Measurements from ENCODE around the gene CRK.

The CRK gene

DNA sequence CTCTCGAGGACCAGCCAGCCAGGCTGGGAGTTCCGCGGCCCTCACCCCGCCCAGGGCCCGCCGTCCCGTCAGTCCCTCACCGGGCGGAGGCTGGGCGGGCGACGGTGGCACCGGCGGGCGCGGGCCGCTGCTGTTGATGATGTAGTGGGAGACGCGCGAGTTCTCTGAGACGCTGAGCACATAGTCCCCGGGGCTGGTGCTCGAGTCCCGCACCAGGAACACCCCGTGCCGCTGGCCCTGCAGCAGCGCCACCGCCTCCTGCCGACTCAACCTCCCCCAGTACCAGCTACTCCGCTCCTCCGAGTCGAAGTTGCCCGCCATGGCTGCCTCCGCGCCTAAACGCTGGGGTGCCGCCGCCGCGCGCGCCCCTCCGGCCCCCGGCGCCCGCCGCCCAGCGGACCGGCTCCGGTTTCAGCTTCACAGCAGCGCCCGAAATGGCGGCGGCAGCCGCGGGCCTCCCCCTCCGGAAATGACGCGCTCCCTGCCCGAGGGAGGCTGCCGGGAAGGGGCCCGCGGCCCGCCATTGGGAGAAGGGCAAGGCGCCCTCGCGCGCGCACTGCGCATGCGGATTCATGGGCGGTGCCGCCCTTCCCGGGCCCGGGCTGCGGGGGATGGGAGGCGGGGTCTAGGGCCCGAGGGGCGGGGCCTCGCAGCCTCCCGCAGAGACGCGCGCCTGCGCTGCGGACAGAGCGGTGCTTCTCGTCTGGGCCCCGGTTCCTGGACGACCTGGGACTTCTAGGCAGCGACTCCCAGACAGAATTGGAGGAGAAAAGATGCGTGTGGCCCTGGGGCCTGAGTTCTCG lies at the start of gene CRK:
Gene CRK, minus strand, starts transcription at position 436 of the 803 bp plus-strand sequence. Its CDS starts 115 bp downstream, at position 321.
- DNase-seq: peak; percentile 99

DNA sequence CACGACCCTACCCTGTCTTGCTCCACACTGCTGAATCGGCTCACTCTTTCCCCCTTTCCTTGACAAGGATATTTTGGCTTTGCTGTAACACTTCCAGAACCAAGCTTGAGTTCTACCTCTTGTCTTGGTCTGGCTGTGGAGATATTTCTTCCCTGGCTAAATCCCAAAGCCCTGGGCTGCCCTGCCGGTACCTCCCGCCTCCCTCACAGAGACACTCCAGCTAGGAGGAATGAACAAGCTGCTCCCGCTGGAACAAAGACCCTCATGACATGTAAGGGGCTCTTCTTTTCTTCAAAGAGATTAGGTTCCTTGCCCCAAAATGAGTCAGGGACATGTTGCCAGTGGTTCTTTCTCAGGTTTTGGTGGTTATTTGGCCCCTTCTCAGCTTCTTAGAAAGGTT lies 49.6 kb upstream of the CRK start:
- DNase-seq: no peak

DNA sequence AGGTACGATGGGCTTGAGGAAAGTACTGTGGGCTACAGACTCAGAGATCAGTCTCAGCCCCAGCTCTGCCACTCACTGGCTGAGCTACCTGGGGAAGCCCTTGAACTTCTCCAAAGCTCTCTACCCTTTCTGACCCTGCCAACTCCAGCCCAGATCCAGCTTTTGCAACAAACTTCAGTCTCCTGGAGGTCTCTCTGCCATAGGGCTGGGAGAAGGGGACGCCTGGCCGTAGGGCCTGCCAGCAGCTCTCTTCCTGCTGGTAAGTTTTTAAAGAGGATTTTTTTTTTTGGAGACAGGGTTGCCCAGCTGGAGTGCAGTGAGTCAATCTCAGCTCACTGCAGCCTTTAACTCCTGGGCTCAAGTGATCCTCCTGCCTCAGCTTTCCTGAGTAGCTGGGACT lies 48.8 kb upstream of the CRK start:
- no peak for DNase-seq

DNA sequence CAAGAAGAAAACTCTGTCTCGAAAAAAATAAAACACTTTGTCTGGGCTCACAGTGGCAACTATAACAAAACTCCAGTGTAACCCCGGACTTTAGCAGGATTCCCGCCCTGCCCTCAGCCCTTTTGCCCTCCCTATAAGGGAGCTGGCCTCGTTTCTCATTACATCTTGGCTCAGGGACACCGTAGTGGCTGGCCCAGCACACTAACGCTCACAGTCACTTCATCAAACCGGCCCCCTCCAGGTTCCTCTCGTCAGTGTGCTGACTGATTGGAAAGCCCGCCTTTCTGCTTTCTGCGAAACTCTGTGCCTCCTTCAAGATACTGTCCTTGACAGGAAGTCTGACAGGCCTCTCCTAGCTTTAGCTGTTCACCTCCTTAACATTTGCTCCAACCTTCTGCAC lies 47.7 kb upstream of the CRK start:
- no peak for DNase-seq

DNA sequence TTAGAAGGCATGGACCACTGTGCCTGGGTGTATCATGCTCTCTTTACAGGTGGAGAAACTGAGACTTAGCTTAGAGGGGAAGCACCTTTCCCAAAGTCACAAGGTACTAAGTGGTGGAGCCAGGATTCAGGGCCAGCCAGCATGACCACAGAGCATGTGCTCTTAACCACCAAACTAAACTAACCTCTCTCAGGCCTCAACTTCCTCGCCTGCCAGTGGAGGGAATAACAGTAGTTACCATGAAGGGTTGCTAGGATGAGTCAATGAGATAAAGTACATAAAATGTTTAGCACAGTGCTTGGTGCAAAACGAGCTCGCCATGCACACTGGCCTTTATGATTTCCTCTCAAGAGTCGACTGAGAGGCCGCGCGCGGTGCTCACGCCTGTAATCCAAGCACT lies 42.8 kb upstream of the CRK start:
- DNase-seq: no peak

DNA sequence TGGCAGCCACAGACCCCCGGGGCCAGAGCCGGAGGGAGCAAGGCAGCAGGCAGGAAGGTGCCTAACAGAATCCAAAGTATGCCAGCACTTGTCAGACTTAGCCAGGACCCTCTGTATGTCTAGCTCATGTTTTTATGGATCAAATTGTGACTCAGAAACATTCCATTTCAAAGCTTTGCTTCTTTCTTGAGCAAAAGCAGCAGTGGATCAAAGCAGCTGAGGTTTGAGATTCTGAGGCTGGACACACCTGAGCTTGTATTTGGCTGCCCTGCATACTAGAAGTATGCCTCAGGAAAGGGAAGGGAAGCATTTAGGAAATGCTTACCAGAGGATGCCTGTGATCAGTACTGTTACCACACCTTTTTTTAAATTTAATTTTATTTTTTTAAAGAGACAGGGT lies 42.2 kb upstream of the CRK start:
- DNase-seq: no peak

DNA sequence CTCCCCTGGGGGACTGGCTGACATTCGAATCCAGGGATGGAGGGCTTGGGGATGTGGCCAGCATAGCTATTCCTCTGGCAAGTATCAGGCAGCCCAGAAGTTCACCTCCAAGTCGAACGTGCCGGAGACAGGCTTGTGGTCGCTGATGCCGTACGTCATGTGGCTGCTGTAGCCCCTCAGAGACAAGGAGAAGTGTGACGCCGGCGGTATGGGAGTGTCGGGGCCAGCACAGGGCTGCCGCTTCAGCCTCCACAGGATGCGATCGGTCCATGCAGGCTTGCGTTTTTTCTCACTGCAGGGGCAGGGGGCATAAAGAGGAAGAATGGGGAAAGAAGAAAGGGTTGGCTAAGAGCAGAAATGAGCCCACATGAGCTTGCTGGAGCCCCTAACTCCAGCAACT lies 41.8 kb upstream of the CRK start:
- DNase-seq: no peak

DNA sequence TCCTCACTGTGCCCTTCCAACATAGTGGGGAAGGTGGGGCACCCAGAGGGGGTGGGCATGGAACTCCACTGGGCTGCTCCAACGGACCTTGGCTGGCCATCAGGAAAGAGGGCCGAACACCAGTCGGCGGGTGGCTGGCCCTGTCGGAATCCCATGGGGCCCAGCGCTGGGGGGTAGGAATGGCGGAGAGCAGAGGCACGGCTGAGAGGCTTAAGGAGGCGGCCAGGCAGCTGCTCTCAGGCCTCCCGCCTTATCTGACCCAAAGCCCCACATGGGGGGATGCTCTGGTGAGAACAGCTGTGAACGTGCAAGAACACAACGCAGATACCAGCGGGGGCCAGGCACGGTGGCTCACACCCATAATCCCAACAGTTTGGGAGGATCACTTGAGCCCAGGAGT lies 40.8 kb upstream of the CRK start:
- no peak for DNase-seq

DNA sequence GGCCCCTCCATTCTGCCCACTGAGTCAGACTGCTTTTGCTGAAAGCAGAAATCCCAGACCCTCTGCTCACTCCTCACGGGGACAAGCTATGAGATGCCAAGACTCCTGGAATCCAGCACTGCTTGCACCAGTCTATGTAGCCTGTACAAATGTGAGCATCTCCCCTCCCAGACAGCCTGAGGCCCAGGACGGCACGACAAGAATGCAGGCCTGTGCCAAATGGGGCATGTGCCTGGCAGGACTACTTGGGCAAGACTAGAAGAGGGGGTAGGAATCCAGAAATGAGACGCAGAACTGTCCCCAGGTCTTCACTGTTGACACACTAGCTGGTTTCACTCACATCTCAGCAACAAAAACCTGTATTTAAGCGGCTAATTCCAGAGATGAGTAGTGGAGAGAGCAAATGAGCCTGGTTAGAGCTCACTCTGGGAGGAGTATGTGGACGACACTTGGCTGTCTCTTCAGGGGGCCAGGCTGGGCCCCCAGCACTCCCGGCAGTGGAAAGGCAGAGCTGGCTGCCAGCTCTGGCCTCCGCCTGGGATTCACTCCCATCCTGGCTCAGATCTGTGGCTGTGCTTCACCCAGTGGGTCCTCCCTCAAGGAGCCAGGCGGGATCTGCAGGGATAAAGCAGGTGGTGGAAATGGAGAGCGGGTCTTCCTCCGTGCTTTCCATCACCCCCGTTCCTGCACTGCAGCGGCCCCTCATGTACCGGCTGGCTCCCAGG lies 39.4 kb upstream of the CRK start:
- DNase-seq: no peak

DNA sequence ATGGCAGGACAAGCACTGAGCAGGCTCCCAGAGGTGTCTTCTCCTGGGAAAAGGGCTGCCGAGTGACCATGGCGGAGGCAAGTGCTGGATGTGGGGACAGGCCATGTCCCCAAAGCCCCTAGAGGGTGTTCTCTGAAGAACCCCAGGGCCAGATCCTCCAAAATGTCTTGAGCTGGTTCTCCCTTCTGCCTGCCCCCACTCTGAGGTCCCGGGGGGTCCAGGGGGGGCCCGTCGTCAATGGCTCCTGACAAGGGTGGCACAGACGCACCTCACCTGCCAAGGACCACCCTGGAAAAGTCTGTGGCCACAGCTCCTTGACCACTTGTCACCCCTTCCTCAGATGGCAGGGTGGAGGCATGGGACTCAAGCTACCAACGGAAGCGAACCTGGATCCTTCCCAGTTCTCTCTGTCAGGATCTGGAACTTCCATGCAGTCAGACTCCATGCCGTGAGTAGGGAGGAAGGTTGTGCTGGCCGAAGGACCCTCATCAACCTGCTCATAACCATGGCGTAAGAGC lies 38.8 kb upstream of the CRK start:
- no peak for DNase-seq

DNA sequence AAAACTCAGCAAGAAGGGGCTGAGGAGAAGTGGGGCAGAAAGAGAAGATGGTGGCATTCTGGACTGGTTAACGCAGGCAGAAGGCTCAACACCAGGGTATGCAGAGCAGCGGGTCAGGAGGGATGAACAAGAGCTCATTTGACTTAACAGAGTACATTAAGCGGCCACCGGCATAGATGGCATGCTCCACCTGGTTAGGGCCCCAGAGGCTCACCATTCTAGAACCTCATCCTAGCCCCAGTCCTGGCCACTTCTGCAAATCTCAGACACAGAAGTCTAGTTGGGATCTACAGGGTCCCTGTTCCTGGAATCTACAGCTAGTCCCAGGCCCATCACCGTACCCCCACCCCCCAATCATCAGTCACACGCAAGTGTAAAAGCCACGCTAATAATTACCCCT lies 38.2 kb upstream of the CRK start:
- no peak for DNase-seq

DNA sequence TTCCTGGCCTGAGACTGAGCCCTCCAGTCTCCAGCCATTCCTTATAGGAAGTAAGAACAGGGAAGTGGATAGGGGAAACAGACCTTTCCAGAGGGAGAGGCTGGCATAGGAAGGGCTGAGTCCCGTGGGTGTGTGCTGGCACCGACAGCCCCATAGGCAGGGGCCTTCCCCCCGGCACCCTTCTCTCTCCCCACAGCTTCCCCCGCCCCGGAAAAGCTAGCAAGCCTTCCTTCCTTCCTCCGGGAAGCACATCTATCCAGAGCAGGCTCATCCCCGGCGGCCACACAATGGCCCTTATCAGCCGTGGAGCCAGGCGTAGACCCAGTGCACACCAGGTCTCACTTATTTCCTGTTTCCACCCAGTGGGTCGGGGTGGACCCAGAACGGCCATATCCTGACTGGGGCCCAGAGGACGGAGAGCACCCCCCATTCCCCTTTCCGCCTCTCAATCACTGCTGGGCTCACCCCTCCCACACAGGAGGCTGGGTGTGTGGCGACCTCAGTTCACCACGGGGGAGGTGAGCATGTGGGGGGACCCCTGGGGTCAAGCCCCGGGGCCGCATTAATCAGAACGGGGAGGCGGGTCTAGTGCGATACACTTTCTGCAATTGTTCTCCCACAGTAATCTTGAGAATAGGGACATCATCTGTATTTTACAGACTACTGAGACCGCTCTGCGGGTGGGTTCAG lies 37.4 kb upstream of the CRK start:
- no peak for DNase-seq

DNA sequence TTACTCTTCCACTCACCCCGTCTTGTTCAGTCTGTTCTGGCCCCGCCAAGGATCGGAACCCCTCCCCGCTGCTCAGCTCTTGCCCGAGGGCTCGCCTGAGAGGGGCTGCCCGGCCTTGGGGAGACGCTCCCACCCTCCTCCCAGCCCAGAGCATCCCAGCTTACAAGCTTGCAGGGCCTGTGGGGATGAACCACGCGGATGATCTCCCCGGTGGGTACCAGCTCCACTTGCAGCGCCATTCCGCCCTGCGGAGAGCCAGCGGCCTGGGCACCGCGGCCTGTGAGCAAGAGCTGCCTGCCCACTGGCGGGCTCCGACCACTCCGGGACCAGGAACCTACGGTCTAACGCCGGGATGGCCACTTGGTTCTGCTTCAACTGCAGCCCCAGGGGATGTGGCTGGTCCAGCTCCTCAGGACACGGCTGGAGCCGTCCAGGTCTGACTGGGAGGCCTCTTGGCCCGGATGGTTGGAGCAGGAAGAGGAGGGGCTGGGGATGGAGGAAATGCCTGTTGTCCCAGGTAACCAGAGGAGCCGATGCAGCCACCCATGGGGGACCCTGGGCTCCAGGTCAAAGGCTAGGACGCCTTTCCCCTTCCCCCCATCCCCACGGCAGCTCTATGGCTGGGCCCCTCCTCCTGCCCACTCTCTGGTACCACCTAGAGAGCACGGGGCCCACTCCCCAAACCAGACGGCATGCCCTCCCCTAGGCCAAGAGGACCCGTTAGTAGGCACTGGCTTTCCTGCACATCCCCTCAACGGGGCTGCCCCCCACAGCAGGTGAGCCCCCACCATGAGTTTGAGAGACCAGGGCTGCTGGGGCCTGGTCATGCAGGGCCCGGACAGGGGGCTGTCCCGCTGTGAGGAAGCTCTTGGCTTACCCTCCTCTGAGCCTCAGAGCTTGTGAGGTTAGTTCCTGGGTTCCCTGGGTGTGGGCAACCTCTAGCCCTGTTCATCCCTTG lies 36.5 kb upstream of the CRK start, which contains the start of gene MYO1C:
Gene MYO1C, minus strand, starts transcription at position 438 of the 958 bp plus-strand sequence. Its CDS starts 199 bp downstream, at position 239.
- DNase-seq: no peak

DNA sequence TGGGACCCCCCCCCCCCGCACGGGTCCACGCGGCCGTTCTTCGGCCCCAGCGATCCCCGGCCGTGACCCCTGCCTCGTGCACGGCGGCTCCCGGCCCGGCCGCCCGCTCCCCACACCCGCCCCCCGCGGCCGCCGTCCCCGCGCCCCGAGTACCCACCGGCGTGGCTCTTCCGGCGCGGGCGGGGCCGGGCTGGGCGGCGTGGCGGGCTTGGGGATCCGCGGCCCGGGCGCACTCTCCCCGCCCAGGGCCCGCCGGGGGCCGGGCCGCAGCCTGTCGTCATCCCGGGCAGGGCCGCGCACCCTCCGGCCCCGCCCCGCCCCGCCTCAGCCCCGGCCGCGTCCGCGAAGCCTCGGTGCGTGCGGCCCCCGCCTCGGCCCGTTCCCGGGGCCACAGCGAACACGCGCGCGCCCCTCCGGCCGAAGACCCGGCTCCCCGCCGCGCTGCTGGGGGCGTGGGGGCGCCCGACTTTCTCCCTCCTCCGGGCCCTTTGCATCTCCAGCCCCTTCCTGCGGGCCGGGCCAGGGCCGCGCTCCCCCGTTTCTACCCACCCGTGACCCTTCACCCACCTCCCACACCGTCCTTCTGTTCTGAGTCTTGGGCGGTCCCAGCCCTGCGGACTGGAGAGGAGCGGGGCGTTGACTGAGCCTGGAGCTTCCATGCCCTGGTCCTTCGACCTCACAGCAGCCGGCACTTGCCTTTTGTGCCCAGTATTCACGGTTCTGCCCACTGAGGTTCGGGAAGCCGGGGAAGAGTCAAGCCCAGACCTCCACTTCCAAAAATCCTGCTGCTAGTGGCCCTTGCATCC lies 35.6 kb upstream of the CRK start:
- peak; percentile 65 for DNase-seq

DNA sequence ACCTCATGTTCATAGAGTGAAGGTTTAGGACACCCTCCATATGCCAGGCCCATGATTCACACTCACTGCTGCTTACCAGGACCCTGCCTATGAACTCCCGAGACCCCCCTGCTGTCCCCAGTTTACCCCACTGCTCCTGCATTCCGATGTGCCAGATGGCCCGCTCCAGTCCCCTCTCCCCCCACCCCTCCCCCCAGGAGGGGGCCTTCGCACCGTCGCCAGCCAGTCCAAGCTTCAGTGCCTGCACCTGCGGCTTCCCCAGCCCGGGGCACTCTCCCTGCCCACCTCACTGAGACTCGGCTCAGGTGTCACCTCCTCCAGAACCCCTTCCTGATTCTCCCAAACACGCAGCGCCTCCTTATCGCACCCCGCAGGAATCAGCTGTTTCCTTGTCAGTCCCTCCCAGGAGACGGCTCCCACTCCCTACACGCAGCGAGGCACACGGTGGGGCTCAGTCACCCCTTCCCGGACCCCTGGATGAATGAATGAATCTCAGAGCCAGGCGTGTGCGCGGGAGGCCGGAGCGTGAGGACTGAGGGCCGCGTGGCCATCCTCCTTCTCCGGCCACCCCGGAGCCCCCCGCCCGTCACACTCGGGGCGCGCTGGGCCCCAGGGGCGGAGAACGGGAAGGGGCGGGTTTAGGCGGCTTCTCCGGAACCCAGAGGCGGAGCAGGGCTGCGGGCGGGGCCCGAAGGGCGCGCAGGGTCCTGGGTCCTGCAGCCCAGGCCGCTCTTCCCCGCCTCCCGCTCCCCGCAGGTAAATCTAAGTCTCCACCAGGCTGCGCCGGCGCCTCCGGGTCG lies 34.8 kb upstream of the CRK start:
- DNase-seq: peak; percentile 77

DNA sequence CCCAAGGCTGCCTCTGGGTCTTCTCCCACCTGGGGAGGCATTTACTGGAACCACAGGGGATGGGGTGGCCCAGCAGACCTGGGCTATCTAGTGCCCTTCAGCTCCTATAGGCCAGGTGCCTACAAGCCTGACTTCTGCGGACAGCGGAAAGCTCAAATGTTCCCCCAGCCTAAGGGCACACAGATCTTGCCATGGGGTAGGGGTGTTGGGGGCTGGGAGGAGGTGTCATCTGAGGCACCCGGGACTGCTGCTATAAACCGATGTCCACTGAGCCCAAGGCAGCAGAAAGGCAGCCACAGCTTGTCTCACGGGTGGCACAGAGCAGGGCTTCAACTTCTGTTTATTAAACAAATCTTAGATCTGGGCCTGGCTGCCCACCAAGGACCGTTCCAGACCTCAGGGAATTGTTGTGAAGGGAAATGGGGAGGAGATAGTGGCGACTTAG lies 32.8 kb upstream of the CRK start:
- DNase-seq: no peak

DNA sequence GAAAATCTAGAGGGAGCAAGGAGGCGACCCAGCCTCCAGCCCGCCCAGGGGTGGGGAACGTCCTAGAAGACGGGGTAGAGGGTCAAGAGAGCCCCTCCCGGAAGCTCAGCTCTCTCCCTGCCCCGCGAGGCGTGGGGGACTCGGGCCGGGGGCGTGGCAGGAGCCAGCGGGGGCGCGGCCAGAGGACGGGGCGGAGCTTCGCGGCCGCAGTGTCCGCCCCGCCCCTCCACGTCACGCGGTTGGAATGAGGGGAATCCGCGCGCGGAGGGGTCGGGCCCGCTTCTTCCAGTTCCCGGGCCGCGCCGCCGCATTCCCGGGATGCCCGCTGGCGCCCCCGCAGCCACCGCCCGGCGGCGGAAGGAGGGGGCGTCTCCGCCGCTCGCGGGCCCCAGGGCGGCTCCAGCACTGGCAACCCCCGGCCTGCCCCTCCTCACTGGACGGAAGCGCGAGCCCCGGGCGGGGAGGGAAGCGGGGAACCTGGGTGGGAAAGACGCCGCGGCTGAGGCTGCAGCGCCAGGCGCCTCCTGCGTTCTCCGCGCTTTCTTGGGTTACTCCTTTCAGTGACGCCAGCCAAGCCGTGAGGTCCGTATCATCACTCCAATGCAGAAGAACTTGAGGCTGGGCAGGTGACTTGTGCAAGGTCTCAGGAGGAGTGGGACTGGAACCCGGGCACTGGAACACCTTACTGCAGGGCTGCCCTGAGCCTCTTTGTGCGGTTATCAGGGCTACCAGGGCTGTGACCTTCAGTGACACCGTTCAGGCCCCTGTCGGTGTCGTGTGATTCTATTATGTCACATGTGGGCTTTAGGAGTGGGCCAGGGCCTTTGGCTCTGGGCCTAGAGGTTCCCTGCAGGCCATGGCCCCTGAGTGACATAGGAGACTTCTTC lies 32.1 kb upstream of the CRK start:
- peak; percentile 84 for DNase-seq

DNA sequence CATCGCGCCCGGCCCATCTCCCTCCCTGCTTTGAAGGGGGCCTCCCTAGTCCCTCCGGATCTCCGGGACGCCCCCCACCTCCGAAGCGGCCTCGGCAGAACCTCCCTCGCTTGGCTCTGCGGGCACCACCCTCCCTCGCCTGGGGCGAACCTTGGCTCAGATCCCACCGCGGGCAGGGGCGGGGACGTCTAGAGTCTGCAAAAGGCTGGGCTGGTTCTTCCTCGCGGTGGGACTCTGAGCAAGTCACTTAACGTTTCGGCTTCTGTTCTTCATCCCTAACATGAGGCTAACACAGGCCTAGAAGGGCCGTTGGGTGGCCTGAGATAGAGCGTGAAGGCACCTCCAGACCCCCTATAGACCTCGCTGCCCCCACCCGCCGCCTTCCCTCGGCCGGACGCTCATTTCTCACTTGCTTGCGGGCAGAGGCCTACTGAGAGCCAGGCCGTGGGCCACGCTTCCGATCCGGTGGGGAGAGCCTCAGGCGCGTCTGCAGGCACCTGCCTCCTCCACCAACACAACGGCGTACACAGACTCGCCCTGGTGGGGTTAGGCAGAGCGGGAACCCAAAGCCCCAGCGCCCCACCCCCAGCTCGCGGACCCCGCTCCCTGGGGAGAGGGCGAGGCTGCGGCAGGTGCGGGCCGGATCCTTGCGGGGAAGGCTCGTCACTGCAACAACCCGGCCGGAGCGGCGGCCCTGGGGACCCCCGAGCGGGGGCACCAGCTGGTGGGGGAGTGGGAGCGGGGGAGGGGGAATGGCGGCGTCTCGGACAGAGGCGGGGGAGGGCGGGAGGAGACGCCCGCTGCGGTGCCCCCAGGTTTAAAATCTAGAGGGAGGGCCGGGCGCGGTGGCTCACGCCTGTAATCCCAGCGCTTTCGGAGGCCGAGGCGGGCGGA lies 31.0 kb upstream of the CRK start:
- DNase-seq: peak; percentile 89
